C4-2B (cell line): ENCODE measurements around the gene SDK2.

ENCODE experiments used
- ZFX ChIP-seq: fragments of 450-650 bp; IDR thresholded peaks from 2 replicates; pipeline ENCODE4 v1.6.1; 2017
- TF ChIP-seq, protein P1 (sequence below): fragments of 450-650 bp; conservative IDR thresholded peaks from 2 replicates; pipeline ENCODE4 v1.5.1; 2017; ENCODE audit warnings: mild to moderate bottlenecking

DNA sequence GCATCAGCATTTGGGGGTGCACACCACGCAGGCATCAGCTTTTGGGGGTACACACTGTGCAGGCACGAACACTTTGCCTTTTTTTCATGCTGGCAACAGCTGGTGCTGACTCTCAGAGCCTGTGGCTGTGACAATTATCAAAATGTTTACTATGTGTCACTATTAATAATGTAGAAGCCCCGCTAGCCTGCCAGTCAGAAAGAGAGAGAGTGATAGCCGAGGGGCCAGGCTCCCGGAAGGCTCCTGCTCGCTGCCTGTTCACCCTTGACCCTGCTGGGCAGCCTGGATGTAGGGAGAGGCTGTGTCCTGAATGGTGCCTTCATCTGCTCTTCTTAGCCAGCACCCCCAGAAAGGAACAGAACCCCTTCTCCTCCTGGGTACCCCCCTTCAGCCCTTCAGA, 61.9 kb downstream of the SDK2 start:
- TF ChIP-seq, protein P1, sequence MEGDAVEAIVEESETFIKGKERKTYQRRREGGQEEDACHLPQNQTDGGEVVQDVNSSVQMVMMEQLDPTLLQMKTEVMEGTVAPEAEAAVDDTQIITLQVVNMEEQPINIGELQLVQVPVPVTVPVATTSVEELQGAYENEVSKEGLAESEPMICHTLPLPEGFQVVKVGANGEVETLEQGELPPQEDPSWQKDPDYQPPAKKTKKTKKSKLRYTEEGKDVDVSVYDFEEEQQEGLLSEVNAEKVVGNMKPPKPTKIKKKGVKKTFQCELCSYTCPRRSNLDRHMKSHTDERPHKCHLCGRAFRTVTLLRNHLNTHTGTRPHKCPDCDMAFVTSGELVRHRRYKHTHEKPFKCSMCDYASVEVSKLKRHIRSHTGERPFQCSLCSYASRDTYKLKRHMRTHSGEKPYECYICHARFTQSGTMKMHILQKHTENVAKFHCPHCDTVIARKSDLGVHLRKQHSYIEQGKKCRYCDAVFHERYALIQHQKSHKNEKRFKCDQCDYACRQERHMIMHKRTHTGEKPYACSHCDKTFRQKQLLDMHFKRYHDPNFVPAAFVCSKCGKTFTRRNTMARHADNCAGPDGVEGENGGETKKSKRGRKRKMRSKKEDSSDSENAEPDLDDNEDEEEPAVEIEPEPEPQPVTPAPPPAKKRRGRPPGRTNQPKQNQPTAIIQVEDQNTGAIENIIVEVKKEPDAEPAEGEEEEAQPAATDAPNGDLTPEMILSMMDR: no peak
- TF ChIP-seq ZFX: no peak
